GM19324 (cell line): ENCODE results near the gene ATP6V1B1.

Experiments
- ATAC-seq: cut with Tn5 transposase; IDR thresholded peaks from one replicate; pipeline ENCODE4 v1.9.1; 2021; ENCODE audit warnings: mild to moderate bottlenecking, moderate library complexity; ENCODE audit not compliant: unreplicated experiment, low FRiP score

The ATP6V1B1 gene

GRCh38 chr2:70935468-70936164 is at the start of gene ATP6V1B1:
Gene ATP6V1B1, plus strand, starts transcription at chr2:70935900. Its CDS starts 55 bp downstream, at chr2:70935955.
- no peak for ATAC-seq

GRCh38 chr2:70886541-70886987 is 49.1 kb upstream of the ATP6V1B1 start:
- no peak for ATAC-seq

- ATAC-seq: no peak
Measured at GRCh38 chr2:70887208-70887549, 48.5 kb upstream of the ATP6V1B1 start.

- ATAC-seq: no peak
Measured at GRCh38 chr2:70887550-70888246, 48.0 kb upstream of the ATP6V1B1 start.

GRCh38 chr2:70888366-70888922 is 47.3 kb upstream of the ATP6V1B1 start:
- ATAC-seq: no peak

GRCh38 chr2:70888923-70889715 is 46.6 kb upstream of the ATP6V1B1 start:
- no peak for ATAC-seq

GRCh38 chr2:70889716-70890037 is 46.0 kb upstream of the ATP6V1B1 start:
- no peak for ATAC-seq

- ATAC-seq: no peak
Measured at GRCh38 chr2:70890469-70891065, 45.1 kb upstream of the ATP6V1B1 start.

GRCh38 chr2:70891572-70892357 is 43.9 kb upstream of the ATP6V1B1 start:
- ATAC-seq: no peak

GRCh38 chr2:70892750-70893149 is 43.0 kb upstream of the ATP6V1B1 start:
- no peak for ATAC-seq

- no peak for ATAC-seq
Measured at GRCh38 chr2:70893186-70893585, 42.5 kb upstream of the ATP6V1B1 start.

- no peak for ATAC-seq
Measured at GRCh38 chr2:70894765-70895164, 40.9 kb upstream of the ATP6V1B1 start.

GRCh38 chr2:70895249-70895648 is 40.5 kb upstream of the ATP6V1B1 start:
- no peak for ATAC-seq

- ATAC-seq: no peak
Measured at GRCh38 chr2:70895998-70896764, 39.5 kb upstream of the ATP6V1B1 start.

GRCh38 chr2:70896765-70897202 is 38.9 kb upstream of the ATP6V1B1 start:
- no peak for ATAC-seq

GRCh38 chr2:70897203-70897976 is 38.3 kb upstream of the ATP6V1B1 start:
- ATAC-seq: no peak

- no peak for ATAC-seq
Measured at GRCh38 chr2:70897977-70898226, 37.8 kb upstream of the ATP6V1B1 start.

- ATAC-seq: no peak
Measured at GRCh38 chr2:70898363-70899240, 37.1 kb upstream of the ATP6V1B1 start.
